Omental fat pad (tissue), 4 donors: ENCODE results near the gene SKIC2. TPM values are rescaled to one million over a fixed set of nuclear protein-coding genes. Genes with fewer than 3 reads are reported as not detected.

Source experiments
- ATAC-seq: fragments of 150-250 bp; one replicate; pipeline ENCODE4 v1.9.1; 2016; ENCODE audit warnings: mild to moderate bottlenecking, moderate library complexity; ENCODE audit not compliant: low FRiP score
- DNase-seq: peaks from one replicate; pipeline ENCODE4 v3.0.0-alpha.2; 2019; ENCODE audit warnings: low spot score
- total RNA-seq, 4 donors: library from RNA; depleted of rRNA; stranded (reverse); fragments of >200 nt; gene quantifications; one replicate each; pipeline ENCODE4 v1.1.0, GENCODE V29; 2016
- TF ChIP-seq, protein P1 (sequence below), 3 donors: fragments of 450-650 bp; IDR thresholded peaks; one replicate each; pipeline ENCODE4 v1.5.1; 2016 to 2017; ENCODE audit warnings: antibody characterized with exemption in 3 of 3, mild to moderate bottlenecking in 3 of 3, moderate library complexity in 2 of 3

The SKIC2 gene
- total RNA-seq, 4 donors from 2014 or later = 31.3 to 50.8 (median 44.8) TPM

DNA sequence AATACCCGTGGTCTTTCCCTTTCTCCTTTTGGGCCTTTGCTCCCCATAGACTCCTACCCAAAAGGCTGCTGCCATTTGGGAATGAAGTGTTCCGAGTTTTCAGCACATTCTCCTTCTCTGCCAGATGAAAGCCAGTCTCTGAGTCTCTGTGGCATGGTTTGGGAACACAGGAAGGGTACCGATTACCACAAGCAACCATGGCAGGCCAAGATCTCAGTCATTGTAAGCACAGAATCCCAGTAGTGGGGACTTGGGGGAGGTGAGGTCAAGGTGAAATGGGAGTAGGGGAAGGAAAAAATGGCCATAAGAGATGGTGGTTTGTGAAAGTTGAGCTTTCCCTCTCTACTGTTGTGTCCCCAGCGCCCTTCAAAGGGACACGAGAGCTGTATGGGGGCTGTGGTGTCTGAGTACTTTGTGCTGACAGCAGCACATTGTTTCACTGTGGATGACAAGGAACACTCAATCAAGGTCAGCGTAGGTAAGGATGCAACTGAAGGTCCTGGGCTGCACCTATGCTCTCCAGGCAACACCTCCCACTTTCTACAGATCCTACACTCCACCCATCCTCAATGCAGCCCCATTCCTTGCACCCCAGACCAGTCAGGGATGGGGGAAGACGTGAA is 8.9 kb upstream of the SKIC2 start:
- DNase-seq (no peak), ATAC-seq (no peak)
- TF ChIP-seq, protein P1, sequence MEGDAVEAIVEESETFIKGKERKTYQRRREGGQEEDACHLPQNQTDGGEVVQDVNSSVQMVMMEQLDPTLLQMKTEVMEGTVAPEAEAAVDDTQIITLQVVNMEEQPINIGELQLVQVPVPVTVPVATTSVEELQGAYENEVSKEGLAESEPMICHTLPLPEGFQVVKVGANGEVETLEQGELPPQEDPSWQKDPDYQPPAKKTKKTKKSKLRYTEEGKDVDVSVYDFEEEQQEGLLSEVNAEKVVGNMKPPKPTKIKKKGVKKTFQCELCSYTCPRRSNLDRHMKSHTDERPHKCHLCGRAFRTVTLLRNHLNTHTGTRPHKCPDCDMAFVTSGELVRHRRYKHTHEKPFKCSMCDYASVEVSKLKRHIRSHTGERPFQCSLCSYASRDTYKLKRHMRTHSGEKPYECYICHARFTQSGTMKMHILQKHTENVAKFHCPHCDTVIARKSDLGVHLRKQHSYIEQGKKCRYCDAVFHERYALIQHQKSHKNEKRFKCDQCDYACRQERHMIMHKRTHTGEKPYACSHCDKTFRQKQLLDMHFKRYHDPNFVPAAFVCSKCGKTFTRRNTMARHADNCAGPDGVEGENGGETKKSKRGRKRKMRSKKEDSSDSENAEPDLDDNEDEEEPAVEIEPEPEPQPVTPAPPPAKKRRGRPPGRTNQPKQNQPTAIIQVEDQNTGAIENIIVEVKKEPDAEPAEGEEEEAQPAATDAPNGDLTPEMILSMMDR (IDR thresholded peaks at IDR 0.05) = no peak

DNA sequence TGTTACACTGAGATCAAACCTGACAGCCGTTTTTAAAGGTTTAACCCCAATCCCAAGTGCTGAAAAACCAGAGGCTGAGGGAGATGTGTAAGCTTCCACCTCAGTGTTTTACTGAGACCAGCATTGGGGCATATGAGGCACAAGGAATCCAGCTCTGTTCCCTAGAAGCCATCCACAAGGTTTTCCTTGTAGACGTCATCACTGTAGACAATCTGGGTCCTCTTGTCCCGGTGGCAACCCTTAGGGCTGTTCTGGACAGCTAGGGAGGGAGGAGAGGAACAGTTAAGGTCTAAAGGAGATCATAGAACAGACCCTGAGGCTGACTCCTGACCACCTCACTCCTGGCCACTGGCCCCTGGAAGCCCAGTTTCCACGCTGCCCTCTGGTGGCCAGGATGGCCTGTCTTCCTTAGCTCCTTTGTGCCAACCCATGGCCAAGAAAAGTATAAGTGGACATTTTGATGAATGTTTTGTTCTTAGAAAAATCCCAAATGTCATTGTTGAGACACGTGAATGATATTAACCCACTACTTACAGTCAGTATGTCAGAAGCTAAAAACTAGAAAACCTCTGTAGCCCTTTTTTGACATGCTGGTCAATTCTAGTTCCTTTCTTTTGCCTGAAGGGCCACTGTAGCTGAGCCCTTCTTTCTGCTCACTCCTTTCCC is 6.7 kb upstream of the SKIC2 start:
- DNase-seq (no peak), ATAC-seq (peak; percentile 62)
- TF ChIP-seq, protein P1 (IDR thresholded peaks at IDR 0.05) = peak in 1 of 3 donors; percentile 37

DNA sequence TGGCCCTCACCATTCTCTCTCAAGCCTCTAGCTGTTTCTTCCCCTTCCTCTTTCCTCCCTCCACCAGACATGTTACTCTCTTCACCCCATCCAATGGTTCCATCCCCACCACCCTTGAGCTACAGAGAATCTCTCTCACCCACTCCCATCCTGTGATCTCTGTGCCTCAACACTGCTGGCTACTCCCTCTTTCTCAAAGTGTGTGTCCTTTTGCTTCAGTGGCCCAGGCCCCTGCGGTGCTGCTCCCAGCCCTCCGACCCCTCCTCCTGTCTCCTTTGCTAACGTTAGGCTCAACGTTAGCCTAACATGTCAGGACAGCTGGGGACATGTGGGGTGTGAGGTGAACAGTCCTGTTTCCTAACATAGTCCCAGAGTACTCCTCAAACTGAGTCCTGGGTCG is 6.1 kb upstream of the SKIC2 start:
- DNase-seq (no peak), ATAC-seq (no peak)
- TF ChIP-seq, protein P1 (IDR thresholded peaks at IDR 0.05) = no peak

DNA sequence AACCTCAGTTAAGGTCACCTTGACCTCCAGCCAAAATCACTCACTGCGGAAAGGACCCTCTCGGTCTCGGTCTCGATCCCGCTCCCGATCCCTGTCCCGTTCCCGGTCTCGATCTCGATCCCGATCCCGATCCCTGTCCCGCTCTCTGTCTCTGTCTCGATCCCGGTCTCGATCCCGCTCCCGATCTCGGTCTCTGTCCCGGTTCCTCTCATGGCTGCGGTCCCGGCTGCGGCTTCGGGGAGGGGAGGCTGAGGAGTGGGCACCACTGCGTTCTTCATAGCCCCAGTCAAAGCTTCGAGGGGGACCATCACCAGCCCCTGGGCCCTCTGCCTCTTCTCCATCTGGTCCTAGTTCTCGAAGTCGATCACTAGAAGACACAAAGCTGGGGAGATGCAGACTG is 4.5 kb upstream of the SKIC2 start:
- DNase-seq (no peak), ATAC-seq (no peak)
- TF ChIP-seq, protein P1 (IDR thresholded peaks at IDR 0.05) = no peak

DNA sequence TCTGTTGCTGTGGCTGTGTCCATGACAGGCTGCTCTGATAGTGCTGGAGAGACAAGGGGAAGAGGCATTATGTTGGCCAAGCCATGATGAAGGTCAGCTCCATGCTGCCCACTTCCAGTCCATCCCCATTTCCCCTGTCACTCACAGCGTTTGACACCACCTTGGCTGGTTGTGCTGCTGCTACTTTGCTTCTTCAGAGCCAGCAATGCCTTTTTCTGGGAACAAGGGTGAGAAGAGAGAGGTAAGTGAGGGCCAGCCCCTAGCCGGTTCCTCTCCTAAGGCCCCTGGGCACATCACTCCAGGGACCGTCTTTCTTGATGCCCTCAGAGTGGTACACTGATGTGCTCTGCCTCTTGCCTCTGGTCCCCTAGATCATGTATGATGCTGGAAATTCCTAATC is 2.2 kb upstream of the SKIC2 start:
- no peak for ATAC-seq
- TF ChIP-seq, protein P1 (IDR thresholded peaks at IDR 0.05) = no peak
- no peak for DNase-seq

DNA sequence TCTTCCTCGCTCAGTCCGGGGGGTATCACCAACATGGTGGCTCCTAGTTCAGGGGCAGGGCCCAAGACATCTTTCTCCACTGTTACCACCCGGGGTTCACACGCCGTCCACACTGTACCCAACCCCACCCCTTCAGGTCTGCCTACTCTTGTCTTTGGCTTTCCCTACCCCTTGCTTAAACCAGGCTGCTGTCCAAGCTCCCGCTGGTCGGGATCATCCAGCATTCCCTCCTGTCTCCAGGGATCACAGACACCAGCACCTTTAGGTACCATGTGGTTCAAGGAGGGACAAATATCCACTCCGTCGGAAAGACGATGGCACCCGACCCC is 599 bp upstream of the SKIC2 start:
- peak; percentile 5 for ATAC-seq

More for the DNA sequence above, 599 bp upstream of the SKIC2 start:
- no peak for DNase-seq
- TF ChIP-seq, protein P1 (IDR thresholded peaks at IDR 0.05) = no peak
